GM18909 (cell line): Measurements from ENCODE around the gene RAB31.
"Not testable (repeated sequence)": the region's sequence is repeated elsewhere in the genome, so short reads cannot be mapped to it uniquely, and the experiment has no call there.

Source experiments
- ATAC-seq: cut with Tn5 transposase; IDR thresholded peaks from one replicate; pipeline ENCODE4 v1.9.1; 2021; ENCODE audit warnings: mild to moderate bottlenecking; ENCODE audit not compliant: unreplicated experiment, poor library complexity

The RAB31 gene

DNA sequence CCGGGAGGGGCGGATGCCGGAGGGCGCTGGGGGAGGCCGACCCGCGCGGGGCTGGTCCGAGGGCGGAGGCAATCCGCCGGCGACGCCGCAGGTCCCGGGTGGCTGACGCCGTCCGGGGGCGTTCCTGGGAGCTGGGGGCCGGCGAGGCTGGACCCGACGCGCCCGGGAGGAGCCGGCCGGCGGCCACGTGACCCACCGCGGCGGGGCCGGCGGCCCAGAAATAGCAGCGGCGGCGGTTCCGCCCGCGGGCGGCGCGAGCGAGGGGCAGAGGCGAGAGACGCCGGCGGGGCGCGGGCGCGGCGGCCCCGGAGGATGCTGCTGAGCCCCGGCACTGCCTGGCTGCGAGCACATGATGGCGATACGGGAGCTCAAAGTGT, at the start of gene RAB31:
Gene RAB31 (plus strand): TSS at position 245 of the 377 bp plus-strand sequence. CDS start 105 bp downstream, at position 350.
- ATAC-seq = no peak

DNA sequence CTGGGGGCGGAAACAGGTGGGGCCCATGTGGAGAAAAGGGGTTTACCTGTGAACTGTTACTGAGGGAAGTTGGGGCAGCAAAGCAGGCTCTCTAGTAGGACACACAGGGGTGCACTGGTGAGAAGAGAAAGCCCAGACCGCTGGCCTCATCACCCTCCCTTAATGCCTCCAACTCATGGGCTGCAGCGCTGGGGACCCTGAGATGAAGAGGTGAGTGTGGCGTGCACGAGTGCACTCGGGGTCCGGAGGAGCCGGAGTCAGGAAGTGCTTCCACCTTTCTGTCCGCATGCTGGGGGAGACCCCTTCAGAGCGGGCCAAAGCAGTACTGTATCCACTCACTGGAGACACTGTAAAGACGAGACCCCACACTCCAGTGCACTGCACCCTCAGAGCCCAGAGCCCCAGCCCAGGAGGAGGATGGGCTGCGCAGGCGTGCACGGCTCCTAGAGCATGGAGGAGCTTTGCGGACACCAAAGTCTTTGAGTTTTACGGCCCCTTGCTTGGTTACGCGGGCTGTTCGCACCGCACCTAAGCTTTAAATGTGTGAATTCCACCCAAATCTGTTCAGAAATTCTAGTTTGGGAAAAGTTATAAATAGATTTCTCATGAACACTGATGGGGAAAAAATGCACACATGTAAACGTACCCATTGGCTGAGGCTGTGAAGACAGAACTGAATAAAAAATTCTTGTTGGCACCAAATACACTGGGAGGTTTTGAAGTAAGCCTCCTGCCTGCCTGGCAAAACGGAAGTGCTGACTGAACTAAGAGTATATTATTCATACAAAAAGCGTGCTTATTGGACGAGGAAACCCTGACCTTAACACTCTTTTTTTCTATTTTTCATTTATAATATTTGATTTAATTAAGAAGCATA, 48.4 kb upstream of the RAB31 start:
- ATAC-seq = no peak

DNA sequence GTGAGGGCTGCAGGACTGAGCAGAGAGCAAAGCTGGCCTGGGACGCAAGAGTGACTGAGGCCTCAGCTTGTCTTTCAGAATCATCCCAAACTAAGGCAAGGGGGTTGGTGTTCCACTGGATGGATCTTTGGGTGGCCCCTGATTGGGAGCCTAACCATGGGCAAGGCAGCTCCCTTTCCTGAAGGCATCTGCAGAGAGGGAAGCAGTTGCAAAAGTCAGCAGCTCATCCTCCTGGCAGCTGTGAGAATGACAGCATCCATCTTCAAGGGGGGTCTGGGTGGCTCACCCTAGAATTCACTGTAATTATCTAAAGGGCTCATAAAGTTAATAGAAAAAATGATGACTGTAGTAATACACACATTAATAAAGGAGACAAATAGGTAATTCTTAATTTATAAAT, 46.5 kb upstream of the RAB31 start:
- no peak for ATAC-seq

DNA sequence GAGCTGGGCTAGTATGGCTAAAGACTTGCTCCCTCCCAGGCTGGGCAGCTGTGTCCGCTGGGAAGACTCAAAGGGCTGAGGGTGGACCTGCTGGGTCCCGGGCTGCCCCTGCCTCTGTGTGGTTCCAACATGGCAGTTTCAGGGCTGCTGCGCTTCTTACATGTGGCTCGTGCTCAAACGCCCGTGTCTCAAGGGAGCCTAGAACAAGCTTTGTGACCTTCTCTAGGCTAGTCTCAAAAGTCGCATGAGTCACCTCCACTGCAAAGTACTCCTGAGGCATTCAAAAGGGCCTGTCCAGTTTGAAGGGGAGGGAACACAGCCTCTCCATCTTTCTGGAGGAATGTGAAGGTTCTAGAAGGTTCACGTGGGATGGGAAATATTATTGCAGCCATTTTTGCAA, 44.7 kb upstream of the RAB31 start:
- ATAC-seq = no peak

DNA sequence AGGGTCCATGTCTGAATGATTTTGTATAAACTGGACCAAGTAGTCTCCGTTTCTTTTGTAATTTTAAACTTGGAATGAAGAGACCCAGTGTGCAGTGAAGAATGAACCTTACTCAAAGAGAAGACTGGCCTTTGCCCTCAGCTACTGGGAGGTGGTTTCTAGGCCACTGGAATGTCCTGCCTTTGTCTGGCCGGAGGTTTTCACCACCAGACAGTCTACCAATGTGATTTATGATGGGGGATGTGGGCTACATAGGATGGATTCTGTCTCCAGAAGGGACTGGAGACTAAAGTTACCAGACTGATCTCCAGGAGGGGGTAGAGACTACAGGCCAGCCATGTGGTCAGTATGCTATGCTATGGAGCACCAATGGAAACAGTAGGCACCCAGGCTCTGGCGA, 42.8 kb upstream of the RAB31 start:
- no peak for ATAC-seq

DNA sequence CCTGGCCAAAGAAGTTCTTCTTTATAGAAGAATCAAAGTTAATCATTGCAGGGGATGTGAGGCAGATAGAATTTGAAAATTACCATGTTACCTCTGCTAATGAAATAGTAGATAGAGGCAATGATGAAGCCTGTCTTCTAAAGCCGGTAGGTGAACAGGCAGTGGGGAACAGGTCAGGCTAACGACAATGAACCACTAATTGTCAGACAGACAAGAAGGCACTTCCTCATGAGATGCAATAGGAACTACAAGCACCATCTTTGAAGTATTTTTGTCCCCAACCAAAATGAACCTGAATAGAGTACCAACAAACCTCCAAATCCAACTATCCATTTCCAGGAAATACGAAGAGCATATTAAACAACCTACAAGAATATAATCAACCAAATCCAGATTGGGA, 41.6 kb upstream of the RAB31 start:
- no peak for ATAC-seq

DNA sequence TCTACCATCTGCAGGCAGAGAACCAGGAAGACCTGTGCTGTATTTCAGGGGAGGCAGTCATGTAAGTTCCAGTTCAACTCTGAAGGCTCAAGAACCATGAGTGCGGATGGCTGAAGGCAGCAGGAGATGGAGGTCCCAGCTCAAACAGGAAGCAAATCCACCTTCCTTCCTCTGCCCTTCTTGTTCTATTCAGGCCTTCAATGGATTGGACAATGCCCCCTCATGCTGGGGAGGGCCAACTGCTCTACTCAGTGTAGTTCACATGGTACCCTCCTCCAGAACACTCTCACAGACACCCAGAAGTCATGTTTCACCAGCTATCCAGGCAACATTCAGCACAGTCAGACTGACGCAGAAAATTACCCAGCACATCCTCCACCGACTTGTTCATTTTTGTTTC, 39.1 kb upstream of the RAB31 start:
- ATAC-seq = no peak

DNA sequence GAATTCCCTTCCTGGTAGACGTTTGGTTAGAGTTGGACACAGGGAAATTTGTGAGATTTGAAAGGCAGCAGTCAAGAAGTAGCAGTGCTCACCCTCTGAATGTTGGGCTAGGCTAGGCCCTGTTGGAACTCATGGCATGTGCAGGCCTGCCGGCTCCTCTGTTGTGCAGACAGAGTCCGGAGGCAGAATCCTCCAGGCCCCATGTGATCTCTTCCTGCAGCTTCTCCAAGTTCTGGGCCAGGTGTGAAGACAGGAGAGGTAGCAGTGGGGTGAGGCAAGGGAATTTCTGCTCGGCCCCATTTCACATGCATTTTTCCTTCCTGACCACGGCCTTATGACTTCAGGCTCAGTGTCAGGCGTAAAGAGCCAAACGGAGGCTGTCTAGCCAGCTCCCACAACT, 36.9 kb upstream of the RAB31 start:
- ATAC-seq = no peak

- peak; percentile 98 for ATAC-seq
Observed at GRCh38 chr18:9673296-9674251, 34.5 kb upstream of the RAB31 start.

- not testable (repeated sequence) for ATAC-seq
Observed at GRCh38 chr18:9678216-9678615, 29.9 kb upstream of the RAB31 start.

DNA sequence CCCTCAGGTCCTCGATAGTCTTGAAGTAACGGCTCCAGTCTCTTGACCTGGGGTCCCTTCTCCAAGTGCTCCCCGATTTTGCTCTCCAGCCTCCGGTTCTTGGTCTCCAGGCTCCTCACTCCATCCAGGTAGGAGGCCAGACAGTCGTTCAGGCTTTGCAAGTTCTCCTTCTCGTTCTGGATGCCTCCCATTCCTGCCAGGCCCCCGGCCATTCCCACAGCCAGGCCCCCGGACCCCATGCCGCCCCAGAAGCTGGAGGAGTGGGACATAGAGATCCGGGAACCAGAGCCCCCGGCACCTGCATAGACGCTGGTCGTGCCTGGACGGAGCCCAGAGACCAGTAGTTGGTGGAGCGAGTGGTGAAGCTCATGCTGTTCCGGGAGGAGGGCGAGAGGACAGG, 29.0 kb upstream of the RAB31 start:
- ATAC-seq = no peak

- ATAC-seq = no peak
Observed at GRCh38 chr18:9681217-9681616, 26.9 kb upstream of the RAB31 start.

GRCh38 chr18:9682572-9682971, 25.5 kb upstream of the RAB31 start:
- ATAC-seq = no peak

DNA sequence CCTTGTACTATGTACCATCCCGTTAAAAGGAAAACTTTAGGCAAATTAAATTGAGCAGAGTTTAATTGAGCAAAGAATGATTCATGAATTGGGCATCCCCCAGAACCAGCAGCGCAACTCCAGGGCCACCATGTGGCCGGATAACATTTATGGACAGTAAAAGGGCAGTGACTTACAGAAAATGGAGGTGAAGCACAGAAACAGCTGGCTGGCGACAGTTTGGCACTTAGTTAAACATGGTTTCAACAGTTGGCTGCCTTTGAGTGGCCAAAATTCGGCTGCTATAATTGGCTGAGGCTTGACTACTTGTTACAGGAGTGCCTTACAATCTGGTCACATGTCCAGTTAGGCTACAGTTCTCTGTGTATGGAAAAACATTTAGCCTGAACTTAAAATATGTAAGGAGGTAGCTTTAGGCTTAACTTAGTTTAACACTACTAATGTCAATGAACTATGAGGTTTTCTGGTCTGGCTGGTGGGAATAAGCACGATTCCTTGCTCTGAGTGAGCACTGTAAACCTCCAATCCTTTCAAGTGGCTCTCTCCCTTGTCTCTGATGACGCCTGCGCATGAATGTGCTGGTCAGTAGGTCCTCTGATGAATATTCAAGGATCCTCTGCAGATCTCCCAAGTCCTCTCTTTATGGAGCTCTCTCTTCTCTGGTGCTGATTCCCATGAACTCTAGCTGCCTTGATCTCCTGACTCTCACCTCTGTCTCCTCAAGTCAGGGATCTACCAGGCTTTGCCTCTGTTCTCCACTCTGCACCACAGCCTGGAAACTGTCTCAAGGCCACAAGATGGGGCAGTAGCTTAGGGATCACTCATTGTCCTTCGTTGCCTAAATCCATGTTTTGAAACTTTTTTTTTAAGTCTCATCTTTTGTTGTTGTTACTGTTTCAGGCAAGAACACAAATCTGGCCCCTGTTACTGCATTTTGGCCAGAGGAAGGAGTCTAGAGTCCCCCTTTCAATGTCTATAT, 24.4 kb upstream of the RAB31 start:
- no peak for ATAC-seq

DNA sequence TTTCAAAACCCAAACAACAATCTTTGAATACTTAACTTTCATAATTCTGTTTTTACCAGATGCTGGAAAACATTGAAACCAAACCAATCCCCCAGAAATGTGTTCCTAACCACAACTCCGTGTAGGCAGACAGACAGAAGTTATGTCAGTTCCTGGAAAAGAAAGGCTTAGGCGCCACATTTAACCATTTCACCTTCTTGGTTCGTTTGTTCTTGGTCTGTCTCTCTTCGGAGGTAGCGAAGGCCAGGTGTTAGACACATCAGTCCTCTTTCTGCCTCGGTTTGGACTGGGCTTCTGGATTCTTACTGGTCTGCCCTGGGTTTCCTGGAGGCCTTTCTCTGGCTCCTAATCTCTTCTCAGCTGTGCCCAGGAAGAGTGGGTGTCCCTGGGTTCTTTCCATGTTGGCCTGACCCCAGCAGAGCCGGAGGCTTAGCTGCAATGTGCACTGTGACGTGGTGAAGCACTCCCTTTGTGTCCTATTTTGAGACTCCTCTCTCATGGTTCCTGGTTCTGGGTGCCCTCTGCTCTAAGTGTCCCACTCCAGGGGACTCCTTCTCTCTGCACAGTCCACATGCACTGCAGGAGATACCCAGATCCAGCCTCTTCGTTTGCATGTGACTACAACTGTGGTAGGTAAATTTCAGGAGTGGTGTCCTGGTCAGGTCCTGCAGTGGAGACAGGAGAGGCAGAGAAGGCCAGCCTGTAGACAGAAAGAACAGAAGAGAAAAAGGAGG, 23.1 kb upstream of the RAB31 start:
- no peak for ATAC-seq

DNA sequence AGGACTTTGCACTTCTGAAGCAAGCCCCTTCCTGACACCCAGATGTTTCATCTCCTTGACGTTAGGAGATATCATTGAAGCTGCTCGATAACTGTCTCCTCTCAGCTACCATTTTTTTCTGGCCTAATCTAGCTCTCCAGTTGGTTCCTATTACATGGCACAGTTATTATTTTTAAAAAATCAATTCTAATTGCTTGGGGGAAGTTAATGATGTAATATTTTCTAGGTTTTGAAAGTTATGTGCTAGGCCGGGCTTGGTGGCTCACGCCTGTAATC, 22.5 kb upstream of the RAB31 start:
- ATAC-seq = no peak

DNA sequence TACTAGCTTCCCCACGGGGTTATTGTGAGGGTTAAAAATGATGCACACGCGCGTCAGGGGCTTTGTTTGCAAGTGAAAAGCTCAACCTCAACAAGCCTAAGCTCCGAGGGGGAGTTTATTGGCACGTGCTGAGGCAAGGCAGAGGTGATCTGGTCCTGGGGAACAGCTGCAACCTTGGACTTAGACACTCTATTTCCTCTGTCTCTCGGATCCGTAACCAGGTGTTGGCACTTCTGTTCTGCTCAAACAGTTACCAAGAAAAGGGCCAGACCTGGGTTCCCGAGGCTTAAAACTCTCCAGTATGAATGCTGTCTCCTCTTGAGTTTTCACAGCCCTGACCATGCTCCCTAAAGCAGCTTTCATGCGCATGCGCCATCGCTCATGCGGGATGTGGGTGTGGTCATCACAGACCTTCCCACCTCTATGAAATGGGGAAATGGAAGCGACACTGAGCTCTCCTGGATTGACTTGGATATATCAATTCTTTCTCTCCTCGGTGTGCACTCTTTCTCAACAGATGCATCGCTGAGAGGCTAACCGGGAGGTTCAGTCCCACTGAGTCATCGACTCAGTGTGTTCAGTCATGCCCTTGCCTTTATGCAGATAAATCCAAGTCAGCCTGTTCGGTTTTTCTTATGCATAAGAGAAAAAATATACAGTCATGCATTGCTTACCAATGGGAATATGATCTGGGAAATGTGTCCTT, 19.9 kb upstream of the RAB31 start:
- ATAC-seq = no peak

- no peak for ATAC-seq
Observed at GRCh38 chr18:9689253-9689652, 18.8 kb upstream of the RAB31 start.
